Progenitor cell of endocrine pancreas (in vitro differentiated cells): ENCODE measurements around the gene SMOC2. TPM values are rescaled to one million over a fixed set of nuclear protein-coding genes. Genes with fewer than 3 reads are reported as not detected.

Experiments used
- DNase-seq: peaks from one replicate; pipeline ENCODE4 v3.0.0; 2021; ENCODE audit warnings: low spot score; ENCODE audit not compliant: unreplicated experiment
- H3K27ac Mint-ChIP-seq: 2 replicates; pipeline ENCODE4 v1.8.0; 2021; ENCODE audit warnings: mild to moderate bottlenecking, moderate library complexity, mixed read lengths
- H3K27me3 Mint-ChIP-seq: 2 replicates; pipeline ENCODE4 v1.8.0; 2021; ENCODE audit warnings: mixed read lengths
- H3K36me3 Mint-ChIP-seq: 2 replicates; pipeline ENCODE4 v1.8.0; 2022; ENCODE audit warnings: mixed read lengths; ENCODE audit not compliant: insufficient read depth
- H3K4me1 Mint-ChIP-seq: 2 replicates; pipeline ENCODE4 v1.8.0; 2021; ENCODE audit warnings: low read depth, mixed read lengths
- H3K4me3 Mint-ChIP-seq: 2 replicates; pipeline ENCODE4 v1.8.0; 2021; ENCODE audit warnings: low read depth, mild to moderate bottlenecking, moderate library complexity, mixed read lengths
- H3K9me3 Mint-ChIP-seq: 2 replicates; pipeline ENCODE4 v1.8.0; 2021; ENCODE audit warnings: low read depth, mixed read lengths
- CTCF ChIP-seq: fragments of 200-600 bp; sonication (generic); IDR thresholded peaks from one replicate; pipeline ENCODE4 v1.5.0; 2021; ENCODE audit warnings: antibody characterized with exemption, mild to moderate bottlenecking; ENCODE audit not compliant: unreplicated experiment
- total RNA-seq: library from RNA; stranded (reverse); gene quantifications from 2 replicates; pipeline ENCODE4 v1.2.1, GENCODE V29; 2021

Gene SMOC2
- total RNA-seq, 1 donor from 2014 or later, result 5.9 TPM

- no peak for DNase-seq
- no peak overlapping the region for H3K27ac Mint-ChIP-seq
- H3K36me3 Mint-ChIP-seq, result peaks cover 2% of the 10 kb centered on the region
- TF ChIP-seq CTCF, result no peak
- H3K4me1 Mint-ChIP-seq, result peaks cover 36% of the 10 kb centered on the region
- no peak overlapping the region for H3K4me3 Mint-ChIP-seq
- peaks cover 14% of the 10 kb centered on the region for H3K9me3 Mint-ChIP-seq
- H3K27me3 Mint-ChIP-seq, result no peaks in the 10 kb centered on the region
Measured at GRCh38 chr6:168684471-168684870, 243.5 kb downstream of the SMOC2 start.

GRCh38 chr6:168684906-168685305 is 243.9 kb downstream of the SMOC2 start:
- no peak overlapping the region for H3K27ac Mint-ChIP-seq
- H3K36me3 Mint-ChIP-seq, result no peaks in the 10 kb centered on the region
- H3K9me3 Mint-ChIP-seq, result peaks cover 9% of the 10 kb centered on the region
- H3K4me3 Mint-ChIP-seq, result no peak overlapping the region
- TF ChIP-seq CTCF, result no peak
- DNase-seq, result no peak
- peaks cover 37% of the 10 kb centered on the region for H3K4me1 Mint-ChIP-seq
- no peaks in the 10 kb centered on the region for H3K27me3 Mint-ChIP-seq

- no peak for TF ChIP-seq CTCF
- Mint-ChIP-seq H3K36me3 (no peaks in the 10 kb centered on the region), H3K4me3 (no peak overlapping the region), H3K27ac (peak overlapping the region; percentile 82), H3K9me3 (peaks cover 2% of the 10 kb centered on the region), H3K27me3 (no peaks in the 10 kb centered on the region), H3K4me1 (peaks cover 41% of the 10 kb centered on the region)
- DNase-seq, result no peak
Measured at GRCh38 chr6:168686029-168686738, 245.2 kb downstream of the SMOC2 start.

- Mint-ChIP-seq H3K36me3 (no peaks in the 10 kb centered on the region), H3K27ac (peak overlapping the region; percentile 96), H3K27me3 (no peaks in the 10 kb centered on the region), H3K4me1 (peaks cover 44% of the 10 kb centered on the region), H3K9me3 (no peaks in the 10 kb centered on the region), H3K4me3 (peak overlapping the region; percentile 19)
- no peak for TF ChIP-seq CTCF
- no peak for DNase-seq
Measured at GRCh38 chr6:168686831-168687730, 246.1 kb downstream of the SMOC2 start.

- H3K27me3 Mint-ChIP-seq, result no peaks in the 10 kb centered on the region
- peaks cover 50% of the 10 kb centered on the region for H3K4me1 Mint-ChIP-seq
- DNase-seq, result no peak
- no peak for TF ChIP-seq CTCF
- no peaks in the 10 kb centered on the region for H3K9me3 Mint-ChIP-seq
- peak overlapping the region; percentile 89 for H3K27ac Mint-ChIP-seq
- H3K4me3 Mint-ChIP-seq, result no peak overlapping the region
- no peaks in the 10 kb centered on the region for H3K36me3 Mint-ChIP-seq
Measured at GRCh38 chr6:168690271-168690670, 249.3 kb downstream of the SMOC2 start.
